SH-SY5Y (cell line): ENCODE measurements around the gene RHOBTB3.

Source experiments
- GATA2 ChIP-seq: IDR thresholded peaks from 2 replicates; pipeline ENCODE4 v1.6.1; 2011; ENCODE audit warnings: mild to moderate bottlenecking, low read depth, low read length
- GATA3 ChIP-seq: IDR thresholded peaks from 2 replicates; pipeline ENCODE4 v1.6.1; 2011; ENCODE audit warnings: low read depth, mild to moderate bottlenecking, low read length, moderate library complexity

Gene RHOBTB3

GRCh38 chr5:95784514-95785302 is 53.6 kb downstream of the RHOBTB3 start:
- no peak for TF ChIP-seq GATA3
- no peak for TF ChIP-seq GATA2

DNA sequence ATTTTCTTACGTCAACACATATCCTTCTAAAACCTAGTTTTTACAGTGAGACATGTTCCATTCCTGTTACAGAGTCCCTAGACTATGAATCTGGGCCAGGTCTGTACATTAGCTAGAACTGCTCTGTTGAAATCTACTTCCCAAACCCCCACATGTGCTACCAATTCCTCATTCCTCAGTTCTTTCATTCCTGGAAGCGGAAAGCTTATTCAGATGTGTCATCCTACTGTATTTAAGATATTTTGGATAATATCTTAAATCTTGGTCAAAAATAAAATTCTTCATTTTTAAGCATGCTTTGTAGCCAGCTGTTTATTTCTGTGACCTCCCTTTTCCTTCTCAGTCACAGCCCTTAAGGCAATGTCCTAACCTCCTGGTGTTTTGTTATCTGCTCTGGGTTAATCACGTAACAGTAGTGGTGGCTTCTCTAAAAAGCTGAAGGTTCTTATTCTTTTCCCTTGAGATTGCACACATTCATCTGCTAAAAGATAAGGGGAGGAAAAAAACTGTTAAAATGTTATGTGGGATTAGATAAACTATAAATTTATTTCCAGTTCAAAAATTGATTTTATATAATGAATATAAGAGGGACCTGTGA is 55.8 kb downstream of the RHOBTB3 start:
- no peak for TF ChIP-seq GATA3
- TF ChIP-seq GATA2 = peak; percentile 10; the same call in 1 of the 2 replicates

DNA sequence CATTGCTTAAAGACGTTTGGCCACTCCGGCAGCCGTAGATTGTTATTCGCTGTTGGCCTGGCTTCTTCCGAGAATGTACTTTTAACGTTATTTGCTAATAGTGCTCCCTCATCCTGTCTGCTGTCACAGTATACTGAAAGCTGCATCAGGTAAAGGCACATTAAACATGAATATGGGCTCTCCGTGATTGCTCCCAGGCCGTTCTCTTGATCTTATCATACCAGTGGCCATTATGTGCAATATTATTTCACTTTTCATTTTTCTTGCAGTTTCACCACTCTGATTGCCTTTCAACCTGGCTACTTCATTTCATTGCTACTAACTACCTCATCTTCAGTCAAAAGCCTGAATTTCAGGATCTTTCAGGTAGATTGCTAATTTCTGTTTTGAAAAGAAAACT is 57.4 kb downstream of the RHOBTB3 start:
- TF ChIP-seq GATA3 = no peak
- TF ChIP-seq GATA2 = peak; percentile 71

DNA sequence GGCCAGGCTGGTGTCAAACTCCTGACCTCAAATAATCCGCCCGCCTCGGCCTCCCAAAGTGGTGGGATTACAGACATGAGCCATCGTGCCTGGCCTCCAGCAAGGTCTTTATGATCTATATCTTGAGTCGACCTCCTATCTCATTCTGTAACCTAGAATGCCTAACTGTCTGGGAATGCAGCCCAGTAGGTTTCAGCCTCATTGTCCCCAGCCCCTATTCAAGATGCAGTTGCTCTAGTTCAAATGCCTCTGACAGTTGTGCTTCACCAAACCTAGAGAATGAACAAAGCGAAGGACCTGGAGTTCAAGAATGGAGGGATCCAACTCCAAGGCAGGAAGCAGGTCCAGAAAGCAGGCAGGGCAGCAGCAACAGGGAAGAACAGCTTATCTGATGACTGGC is 60.6 kb downstream of the RHOBTB3 start:
- no peak for TF ChIP-seq GATA3
- TF ChIP-seq GATA2 = no peak

GRCh38 chr5:95794070-95794516 is 63.0 kb downstream of the RHOBTB3 start:
- TF ChIP-seq GATA3 (no peak), GATA2 (no peak)

DNA sequence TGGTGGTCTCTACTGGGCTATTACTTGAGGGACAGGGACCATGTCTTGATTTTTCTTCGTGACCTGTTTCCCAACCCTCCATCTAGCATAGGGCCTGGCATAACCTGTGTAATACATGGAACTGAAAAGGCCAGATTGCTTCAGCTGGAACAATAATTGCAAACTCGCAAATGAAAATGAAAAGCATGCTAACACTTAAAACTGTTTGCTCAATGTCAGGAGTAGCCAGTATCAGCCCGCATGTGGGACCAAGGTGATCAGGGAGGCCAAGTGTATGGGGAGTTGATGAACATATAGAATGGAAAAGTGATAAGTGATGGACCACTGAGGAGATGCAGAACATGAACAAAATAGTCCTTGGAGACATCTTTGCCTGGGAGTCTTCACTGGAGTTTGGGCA is 66.2 kb downstream of the RHOBTB3 start:
- TF ChIP-seq GATA3 (no peak), GATA2 (no peak)

- TF ChIP-seq GATA3 = no peak
- no peak for TF ChIP-seq GATA2
Measured at GRCh38 chr5:95798048-95798447, 66.9 kb downstream of the RHOBTB3 start.

- TF ChIP-seq GATA3 = no peak
- no peak for TF ChIP-seq GATA2
Measured at GRCh38 chr5:95798545-95798944, 67.4 kb downstream of the RHOBTB3 start.

- TF ChIP-seq GATA3 (no peak), GATA2 (no peak)
Measured at GRCh38 chr5:95799191-95799835, 68.2 kb downstream of the RHOBTB3 start.

DNA sequence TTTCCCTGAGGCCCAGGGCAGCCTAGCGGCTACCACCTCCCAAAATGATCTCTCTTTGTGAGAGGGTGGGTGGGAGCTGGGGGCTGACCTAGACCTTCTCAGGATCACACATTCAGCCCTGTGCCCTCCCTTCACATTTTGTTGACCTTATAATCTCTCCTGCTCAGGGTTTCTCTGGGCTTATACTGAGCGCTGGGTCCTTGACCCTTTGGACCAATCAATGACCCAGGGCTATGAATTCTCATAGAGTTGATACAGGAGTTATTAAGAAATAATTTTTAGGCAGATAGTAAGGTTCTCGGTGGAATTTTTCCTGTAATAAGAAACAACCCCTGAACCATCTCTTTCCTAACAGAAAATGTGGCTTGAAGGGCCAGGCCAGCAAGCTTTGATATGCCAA is 69.4 kb downstream of the RHOBTB3 start:
- TF ChIP-seq GATA2 (no peak), GATA3 (no peak)

DNA sequence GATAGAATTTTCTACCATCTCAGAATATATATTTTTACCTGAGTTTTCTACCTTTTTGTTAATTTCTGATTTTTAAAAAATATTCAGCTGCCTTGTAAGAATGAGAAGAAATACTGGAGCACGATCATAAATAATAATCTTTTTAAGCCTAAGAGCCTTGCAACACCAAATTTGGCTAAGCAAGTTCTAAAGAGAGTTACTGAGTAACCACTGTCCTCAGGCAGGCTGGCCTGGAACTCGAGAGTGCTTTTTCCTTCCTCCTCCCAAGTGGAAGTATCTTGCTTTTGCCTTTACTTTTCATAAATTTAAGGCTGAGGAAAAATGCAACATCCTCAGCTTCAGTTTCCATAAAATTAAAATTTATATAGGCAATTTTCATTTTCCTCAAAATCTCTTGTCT is 70.4 kb downstream of the RHOBTB3 start:
- TF ChIP-seq GATA2 (no peak), GATA3 (no peak)

DNA sequence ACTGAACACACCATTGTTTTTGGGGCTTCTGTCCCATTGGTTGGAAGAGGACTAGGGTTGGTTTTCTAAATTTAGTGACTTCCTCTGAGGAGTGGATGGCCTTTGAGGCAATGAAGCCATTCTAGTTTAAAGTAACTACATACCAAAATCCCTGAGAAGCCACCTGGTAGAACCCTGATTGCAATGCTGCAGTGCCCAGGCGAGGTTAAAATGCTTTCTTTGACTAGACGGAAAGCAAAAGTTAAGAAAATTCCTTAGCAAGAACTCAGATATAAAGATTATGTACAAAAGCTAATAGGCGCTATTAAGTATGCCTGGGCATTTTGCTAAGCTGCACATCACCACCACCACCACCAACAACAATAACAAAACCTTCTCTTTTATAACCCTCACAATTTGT is 70.8 kb downstream of the RHOBTB3 start:
- TF ChIP-seq GATA2 (no peak), GATA3 (no peak)

- TF ChIP-seq GATA2 (no peak), GATA3 (no peak)
Measured at GRCh38 chr5:95803271-95804148, 72.4 kb downstream of the RHOBTB3 start.
